HG03558 (cell line): Measurements from ENCODE around the gene IL6.
"Not testable (repeated sequence)": the region's sequence is repeated elsewhere in the genome, so short reads cannot be mapped to it uniquely, and the experiment has no call there.

Source experiments
- ATAC-seq: cut with Tn5 transposase; IDR thresholded peaks from one replicate; pipeline ENCODE4 v1.9.1; 2021; ENCODE audit warnings: moderate number of reproducible peaks; ENCODE audit not compliant: unreplicated experiment; ENCODE audit errors: extremely low read depth

The IL6 gene

GRCh38 chr7:22703107-22703855, 23.7 kb upstream of the IL6 start:
- not testable (repeated sequence) for ATAC-seq

DNA sequence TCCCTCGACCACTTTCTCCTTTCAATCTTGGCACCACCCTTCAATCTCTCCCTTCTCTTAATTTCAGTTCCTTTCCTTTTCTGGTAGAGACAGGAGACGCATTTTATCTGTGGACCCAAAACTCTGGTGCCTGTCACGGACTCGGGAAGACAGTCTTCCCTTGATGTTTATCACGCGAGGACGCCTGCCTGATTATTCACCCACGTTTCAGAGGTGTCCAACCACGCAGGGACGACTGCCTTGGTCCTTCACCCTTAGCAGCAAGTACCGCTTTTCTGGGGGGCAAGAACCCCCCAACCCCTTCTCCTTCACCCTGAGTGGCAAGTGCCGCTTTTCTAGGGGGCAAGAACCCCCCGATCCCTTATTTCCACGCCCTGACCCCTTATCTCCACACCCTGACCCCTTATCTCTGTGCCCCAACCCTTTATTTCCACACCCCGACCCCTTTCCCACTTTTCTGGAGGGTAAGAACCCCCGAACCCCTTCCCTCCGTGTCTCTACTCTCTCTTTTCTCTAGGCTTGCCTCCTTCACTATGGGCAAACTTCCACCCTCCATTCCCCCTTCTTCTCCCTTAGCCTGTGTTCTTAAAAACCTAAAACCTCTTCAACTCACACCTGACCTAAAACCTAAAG, 22.9 kb upstream of the IL6 start:
- not testable (repeated sequence) for ATAC-seq

GRCh38 chr7:22704722-22705121, 22.3 kb upstream of the IL6 start:
- ATAC-seq = not testable (repeated sequence)

- not testable (repeated sequence) for ATAC-seq
Observed at GRCh38 chr7:22705874-22706273, 21.1 kb upstream of the IL6 start.

- not testable (repeated sequence) for ATAC-seq
Observed at GRCh38 chr7:22707026-22707691, 19.8 kb upstream of the IL6 start.

DNA sequence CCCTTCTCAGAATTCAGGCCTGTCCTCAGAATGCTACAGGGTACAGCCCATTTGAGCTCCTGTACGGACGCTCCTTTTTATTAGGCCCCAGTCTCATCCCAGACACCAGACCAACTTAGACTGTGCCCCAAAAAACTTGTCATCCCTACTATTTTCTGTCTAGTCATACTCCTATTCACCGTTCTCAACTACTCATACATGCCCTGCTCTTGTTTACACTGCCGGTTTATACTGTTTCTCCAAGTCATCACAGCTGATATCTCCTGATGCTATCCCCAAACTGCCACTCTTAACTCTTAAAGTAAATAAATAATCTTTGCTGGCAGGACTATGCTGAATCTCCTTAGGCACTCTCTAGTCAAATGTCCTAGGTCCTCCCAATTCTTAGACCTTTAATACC, 18.8 kb upstream of the IL6 start:
- not testable (repeated sequence) for ATAC-seq

DNA sequence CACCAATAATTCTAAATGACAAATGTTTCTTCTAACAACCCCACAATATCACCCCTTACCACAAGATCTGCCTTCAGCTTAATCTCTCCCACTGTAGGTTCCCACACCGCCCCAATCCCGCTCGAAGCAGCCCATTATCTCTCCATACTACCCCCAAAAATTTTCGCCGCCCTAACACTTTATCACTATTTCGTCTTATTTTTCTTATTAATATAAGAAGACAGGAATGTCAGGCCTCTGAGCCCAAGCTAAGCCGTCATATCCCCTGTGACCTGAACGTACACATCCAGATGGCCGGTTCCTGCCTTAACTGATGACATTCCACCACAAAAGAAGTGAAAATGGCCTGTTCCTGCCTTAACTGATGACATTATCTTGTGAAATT, 18.3 kb upstream of the IL6 start:
- ATAC-seq = not testable (repeated sequence)

GRCh38 chr7:22709062-22709829, 17.8 kb upstream of the IL6 start:
- ATAC-seq = not testable (repeated sequence)

- no peak for ATAC-seq
Observed at GRCh38 chr7:22709857-22710256, 17.1 kb upstream of the IL6 start.

DNA sequence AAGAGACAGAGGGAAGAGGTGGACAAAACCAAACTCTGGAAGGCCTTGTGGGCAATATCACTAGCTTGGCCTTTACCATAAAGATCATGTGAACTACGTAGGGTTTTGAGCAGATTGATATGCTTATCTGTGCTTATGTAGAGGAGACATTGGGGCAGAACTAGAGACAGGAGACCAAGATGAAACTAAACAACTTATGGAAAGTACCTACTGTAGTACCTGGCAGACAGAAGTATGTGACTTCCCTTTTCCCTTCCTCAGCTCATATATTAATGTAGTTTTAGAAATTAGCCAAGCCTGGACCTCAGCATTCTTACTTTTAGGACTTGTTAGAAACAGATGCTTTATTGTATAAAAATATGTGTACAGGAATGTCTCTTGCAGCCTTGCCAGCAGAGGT, 14.0 kb upstream of the IL6 start:
- no peak for ATAC-seq

DNA sequence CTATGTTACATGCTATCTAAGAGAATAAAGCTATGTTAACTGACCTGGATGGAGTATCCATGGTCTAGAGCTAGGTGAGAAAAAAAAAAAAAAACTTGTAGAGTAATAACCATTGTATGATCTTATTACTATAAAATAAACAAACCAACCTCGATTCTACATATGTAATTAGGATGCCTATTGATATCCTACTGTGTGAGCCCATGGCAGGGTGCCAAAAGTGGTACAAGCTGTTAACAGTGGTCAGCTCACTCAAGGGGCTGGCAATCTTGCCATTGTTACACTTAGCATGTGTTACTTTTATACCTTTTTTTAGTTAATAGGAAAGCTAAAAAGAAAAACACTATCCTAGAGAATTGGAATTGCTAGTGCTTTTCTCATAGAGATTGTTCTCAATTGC, 13.5 kb upstream of the IL6 start:
- ATAC-seq = no peak

DNA sequence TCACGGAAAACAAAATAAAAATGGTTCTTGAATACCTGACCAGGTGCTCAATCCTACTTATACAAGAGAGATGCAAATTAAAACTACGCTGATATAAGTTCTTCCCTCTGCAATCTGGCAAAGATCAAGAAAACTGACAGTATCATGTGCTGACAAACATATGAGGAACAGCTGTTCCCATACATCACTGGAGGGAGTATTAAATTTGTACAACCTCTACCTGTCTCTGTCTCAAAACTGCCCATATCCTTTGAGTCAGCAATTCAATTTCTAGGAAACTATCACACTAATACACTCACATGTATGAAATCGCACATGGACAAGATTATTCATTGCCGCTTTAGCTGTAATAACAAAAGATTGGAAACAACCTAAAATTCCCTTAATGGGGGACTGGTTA, 11.0 kb upstream of the IL6 start:
- ATAC-seq = no peak

DNA sequence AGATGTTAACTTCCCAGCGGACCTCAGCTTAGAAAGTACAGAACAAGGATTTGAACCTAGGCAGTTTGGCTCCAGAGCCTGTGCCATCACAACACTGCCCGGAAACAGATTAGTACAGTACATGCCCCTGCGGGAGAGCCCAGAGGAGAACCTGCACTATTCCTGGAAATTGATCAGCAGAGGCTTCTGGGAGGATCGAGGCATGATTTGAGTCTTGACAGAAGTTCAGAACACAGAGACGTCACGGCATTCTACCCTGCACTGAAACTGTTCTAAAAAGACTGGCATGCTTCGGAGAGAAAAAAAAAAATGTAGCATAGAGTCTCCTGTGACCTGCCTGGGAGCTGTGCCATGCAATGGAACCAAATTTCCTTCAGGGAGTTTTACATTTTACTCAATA, 9.2 kb upstream of the IL6 start:
- ATAC-seq = no peak

GRCh38 chr7:22718200-22718711, 8.7 kb upstream of the IL6 start:
- no peak for ATAC-seq

- no peak for ATAC-seq
Observed at GRCh38 chr7:22718911-22719420, 8.0 kb upstream of the IL6 start.

GRCh38 chr7:22720791-22721786, 5.9 kb upstream of the IL6 start:
- ATAC-seq = no peak

- no peak for ATAC-seq
Observed at GRCh38 chr7:22722536-22723180, 4.3 kb upstream of the IL6 start.

- ATAC-seq = no peak
Observed at GRCh38 chr7:22723181-22723601, 3.8 kb upstream of the IL6 start.

DNA sequence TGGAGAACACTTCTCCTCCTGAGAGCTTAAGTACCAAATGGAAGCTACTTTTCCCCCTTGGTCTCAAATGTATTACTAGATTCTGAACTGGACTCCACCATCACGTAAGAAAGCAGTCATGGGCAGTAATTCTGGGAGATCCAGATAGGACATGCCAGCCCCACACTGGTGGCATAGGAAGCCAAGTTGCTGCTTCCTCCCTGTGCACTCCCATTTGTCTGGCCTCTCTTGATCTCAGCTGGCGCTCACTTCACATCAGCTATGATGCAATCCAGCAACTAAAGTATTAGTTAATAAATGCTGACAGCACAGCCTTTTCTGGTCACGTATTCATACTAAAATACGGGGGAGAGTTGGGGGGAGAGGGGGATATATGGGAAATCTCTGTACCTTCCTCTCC, 3.4 kb upstream of the IL6 start:
- no peak for ATAC-seq
